K562 (cell line): Measurements from ENCODE around the gene TMEM135.

ENCODE experiments used
- ATF3 ChIP-seq, 2 experiments: fragments of 450-650 bp in 1 of 2; sonication (generic) in 1 of 2; formaldehyde crosslinking in 1 of 2; IDR thresholded peaks in 1 of 2; conservative IDR thresholded peaks in 1 of 2; 2 replicates each; pipeline versions ENCODE4 v1.6.1 to v1.8.1; 2016 to 2023; ENCODE audit warnings: mild to moderate bottlenecking in 2 of 2, moderate library complexity in 2 of 2, inconsistent platforms in 1 of 2, missing genetic modification reagents in 1 of 2
- EZH2 ChIP-seq: IDR thresholded peaks from 2 replicates; pipeline ENCODE4 v1.6.1; 2012; ENCODE audit warnings: low read depth, mild to moderate bottlenecking, inconsistent platforms, low read length, borderline replicate concordance
- GMEB1 ChIP-seq: fragments of 250-450 bp; sonication (Bioruptor Pico); IDR thresholded peaks from 2 replicates; pipeline ENCODE4 v1.4.0; 2020; ENCODE audit warnings: mild to moderate bottlenecking
- JUND ChIP-seq, 2 experiments: IDR thresholded peaks; 2 replicates in 1 of 2; 3 replicates in 1 of 2; pipeline ENCODE4 v1.6.1; 2011; ENCODE audit warnings: borderline replicate concordance in 2 of 2, low read depth in 2 of 2, low read length in 2 of 2, improper control_type of control experiment in 1 of 2, missing biosample characterization in 1 of 2, missing genetic modification characterization in 1 of 2, missing genetic modification reagents in 1 of 2
- MEF2D ChIP-seq: conservative IDR thresholded peaks from 2 replicates; pipeline ENCODE4 v1.6.1; 2016; ENCODE audit warnings: low read depth, missing genetic modification characterization, missing compliant biosample characterization
- POLR2AphosphoS5 ChIP-seq: IDR thresholded peaks from 2 replicates; pipeline ENCODE4 v1.6.1; 2011; ENCODE audit warnings: mild to moderate bottlenecking, low read depth, low read length, moderate library complexity; ENCODE audit not compliant: control insufficient read depth, insufficient read depth

GRCh38 chr11:87298155-87298554 is 260.4 kb downstream of the TMEM135 start:
- TF ChIP-seq EZH2, result no peak
- TF ChIP-seq JUND (IDR thresholded peaks at IDR 0.05; ENCODE audit: borderline replicate concordance, low read depth, low read length), result no peak
- TF ChIP-seq JUND (tag; IDR thresholded peaks at IDR 0.05; ENCODE audit: borderline replicate concordance, low read depth, low read length), result no peak
- no peak for TF ChIP-seq ATF3 (IDR thresholded peaks at IDR 0.05)
- no peak for TF ChIP-seq ATF3 (CRISPR knock-in tag; conservative IDR thresholded peaks at IDR 0.05)
- TF ChIP-seq POLR2AphosphoS5, result no peak
- no peak for TF ChIP-seq MEF2D (tag)
- TF ChIP-seq GMEB1 (CRISPR knock-in tag), result no peak
